Measurements from ENCODE around the gene KLHL18.

DNA sequence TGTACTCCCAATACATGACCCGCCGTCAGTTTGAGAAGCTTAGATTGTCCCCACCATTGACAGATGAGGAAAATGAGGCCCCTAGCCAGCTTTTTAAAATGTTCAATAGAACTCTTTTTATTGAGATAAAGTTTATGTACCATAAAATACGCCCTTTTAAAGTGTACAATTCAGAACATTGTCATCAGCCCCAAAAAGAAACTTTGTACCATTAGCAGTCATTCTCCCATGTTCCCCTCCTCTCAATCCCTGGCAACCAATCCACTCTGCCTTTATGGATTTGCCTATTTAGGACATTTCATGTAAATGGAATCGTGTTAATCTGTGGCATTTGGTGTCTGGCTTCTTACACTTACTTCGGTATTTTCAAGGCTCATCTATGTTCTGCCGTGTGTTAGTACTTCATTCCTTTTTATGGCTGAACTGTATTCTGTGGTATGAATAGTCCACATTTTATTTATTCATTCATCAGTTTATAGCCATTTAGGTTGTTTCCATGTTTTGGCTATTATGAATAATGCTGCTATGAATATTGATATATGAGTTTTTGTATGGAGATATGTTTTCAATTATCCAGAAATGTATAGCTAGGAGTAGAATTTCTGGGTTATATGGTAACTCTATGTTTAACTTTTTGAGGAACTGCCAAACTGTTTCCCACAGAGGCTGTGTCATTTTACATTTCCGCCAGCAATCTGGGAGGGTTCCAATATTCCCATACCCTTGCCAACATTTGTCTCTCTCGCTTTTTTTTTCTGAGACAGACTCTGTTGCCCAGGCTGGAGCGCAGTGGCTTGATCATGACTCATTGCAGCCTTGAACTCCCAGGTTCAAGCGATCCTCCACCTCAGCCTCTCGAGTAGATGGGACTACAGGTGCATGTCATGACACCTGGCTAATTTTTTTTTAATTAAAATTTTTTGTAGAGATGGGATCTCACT is 82.7 kb downstream of the KLHL18 start:
- TF ChIP-seq RAD21 (IDR thresholded peaks at IDR 0.05; ENCODE audit: low read length) (no peak), RFX5 (IDR thresholded peaks at IDR 0.05; ENCODE audit: low read depth, low read length) (no peak), FOS (IDR thresholded peaks at IDR 0.05; ENCODE audit: low read depth, low read length) (no peak)
- TF ChIP-seq, protein P1, sequence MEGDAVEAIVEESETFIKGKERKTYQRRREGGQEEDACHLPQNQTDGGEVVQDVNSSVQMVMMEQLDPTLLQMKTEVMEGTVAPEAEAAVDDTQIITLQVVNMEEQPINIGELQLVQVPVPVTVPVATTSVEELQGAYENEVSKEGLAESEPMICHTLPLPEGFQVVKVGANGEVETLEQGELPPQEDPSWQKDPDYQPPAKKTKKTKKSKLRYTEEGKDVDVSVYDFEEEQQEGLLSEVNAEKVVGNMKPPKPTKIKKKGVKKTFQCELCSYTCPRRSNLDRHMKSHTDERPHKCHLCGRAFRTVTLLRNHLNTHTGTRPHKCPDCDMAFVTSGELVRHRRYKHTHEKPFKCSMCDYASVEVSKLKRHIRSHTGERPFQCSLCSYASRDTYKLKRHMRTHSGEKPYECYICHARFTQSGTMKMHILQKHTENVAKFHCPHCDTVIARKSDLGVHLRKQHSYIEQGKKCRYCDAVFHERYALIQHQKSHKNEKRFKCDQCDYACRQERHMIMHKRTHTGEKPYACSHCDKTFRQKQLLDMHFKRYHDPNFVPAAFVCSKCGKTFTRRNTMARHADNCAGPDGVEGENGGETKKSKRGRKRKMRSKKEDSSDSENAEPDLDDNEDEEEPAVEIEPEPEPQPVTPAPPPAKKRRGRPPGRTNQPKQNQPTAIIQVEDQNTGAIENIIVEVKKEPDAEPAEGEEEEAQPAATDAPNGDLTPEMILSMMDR (conservative IDR thresholded peaks at IDR 0.05; ENCODE audit: low read depth, low read length): no peak

Data from IMR-90 (cell line).